Upper lobe of left lung (tissue), 6 donors: Measurements from ENCODE around the gene CCN6. TPM values are rescaled to one million over a fixed set of nuclear protein-coding genes. Genes with fewer than 3 reads are reported as not detected.

Source experiments
- ATAC-seq, 2 donors: fragments of 200-7000 bp; cut with Tn5 transposase; one replicate each; pipeline ENCODE4 v1.9.1; 2022; ENCODE audit warnings: mild to moderate bottlenecking in 2 of 2, moderate library complexity in 2 of 2; ENCODE audit not compliant: low FRiP score in 2 of 2
- DNase-seq, 2 donors: peaks; one replicate each; pipeline ENCODE4 v3.0.0-alpha.2; 2019 to 2020
- H3K27ac ChIP-seq, 4 donors: fragments of 200-600 bp; sonication (generic); one replicate each; pipeline ENCODE4 v1.5.1; 2016 to 2019
- H3K27me3 ChIP-seq, 4 donors: fragments of 200-600 bp; sonication (generic); one replicate each; pipeline ENCODE4 v1.5.1; 2017 to 2019
- H3K36me3 ChIP-seq, 4 donors: fragments of 200-600 bp; sonication (generic); one replicate each; pipeline ENCODE4 v1.5.1; 2016 to 2019
- H3K4me1 ChIP-seq, 4 donors: fragments of 200-600 bp; sonication (generic); one replicate each; pipeline ENCODE4 v1.5.1; 2018 to 2019
- H3K4me3 ChIP-seq, 4 donors: fragments of 200-600 bp; sonication (generic); one replicate each; pipeline ENCODE4 v1.5.1; 2017 to 2019; ENCODE audit warnings: mild to moderate bottlenecking in 2 of 4, moderate library complexity in 1 of 4
- H3K9me3 ChIP-seq, 4 donors: fragments of 200-600 bp; sonication (generic); one replicate each; pipeline ENCODE4 v1.5.1; 2018 to 2019
- EP300 ChIP-seq, 4 donors: sonication (generic); formaldehyde crosslinking; IDR thresholded peaks; one replicate each; pipeline ENCODE4 v1.5.1; 2017; ENCODE audit warnings: antibody characterized with exemption in 4 of 4, control low read depth in 2 of 4
- POLR2A ChIP-seq, 4 donors: fragments of 450-650 bp; IDR thresholded peaks; one replicate each; pipeline ENCODE4 v1.5.1; 2016 to 2017; ENCODE audit warnings: antibody characterized with exemption in 4 of 4, mild to moderate bottlenecking in 2 of 4
- POLR2AphosphoS5 ChIP-seq, 2 donors: sonication (generic); formaldehyde crosslinking; IDR thresholded peaks; one replicate each; pipeline ENCODE4 v1.5.1; 2017; ENCODE audit warnings: antibody characterized with exemption in 2 of 2
- WGBS, 2 donors: methylation state at CpG; one replicate each; pipeline ENCODE4 v1.1.5; 2017 to 2018; 5-methylcytosine and 5-hydroxymethylcytosine counted together
- total RNA-seq, 6 donors: library from RNA; depleted of rRNA in 4 of 6; stranded (reverse); fragments of >200 nt in 4 of 6; gene quantifications; one replicate each; pipeline versions ENCODE4 v1.1.0 to v1.2.1, GENCODE V29; 2016 to 2021
- TF ChIP-seq, protein P1 (sequence below), 6 experiments: fragments of 450-650 bp in 4 of 6; fragments of 200-600 bp in 2 of 6; sonication (generic) in 2 of 6; IDR thresholded peaks; one replicate each; pipeline ENCODE4 v1.5.1; 2016 to 2019; ENCODE audit warnings: antibody characterized with exemption in 6 of 6
- donor health status: DM: no; HTN: no; CAD: no; lungs with moderate emphysema.
- donor health status: DM: no; HTN: yes; CAD: no; lungs with severe emphysema.

CCN6 gene
- total RNA-seq, 6 donors from 2014 or later: not detected

DNA sequence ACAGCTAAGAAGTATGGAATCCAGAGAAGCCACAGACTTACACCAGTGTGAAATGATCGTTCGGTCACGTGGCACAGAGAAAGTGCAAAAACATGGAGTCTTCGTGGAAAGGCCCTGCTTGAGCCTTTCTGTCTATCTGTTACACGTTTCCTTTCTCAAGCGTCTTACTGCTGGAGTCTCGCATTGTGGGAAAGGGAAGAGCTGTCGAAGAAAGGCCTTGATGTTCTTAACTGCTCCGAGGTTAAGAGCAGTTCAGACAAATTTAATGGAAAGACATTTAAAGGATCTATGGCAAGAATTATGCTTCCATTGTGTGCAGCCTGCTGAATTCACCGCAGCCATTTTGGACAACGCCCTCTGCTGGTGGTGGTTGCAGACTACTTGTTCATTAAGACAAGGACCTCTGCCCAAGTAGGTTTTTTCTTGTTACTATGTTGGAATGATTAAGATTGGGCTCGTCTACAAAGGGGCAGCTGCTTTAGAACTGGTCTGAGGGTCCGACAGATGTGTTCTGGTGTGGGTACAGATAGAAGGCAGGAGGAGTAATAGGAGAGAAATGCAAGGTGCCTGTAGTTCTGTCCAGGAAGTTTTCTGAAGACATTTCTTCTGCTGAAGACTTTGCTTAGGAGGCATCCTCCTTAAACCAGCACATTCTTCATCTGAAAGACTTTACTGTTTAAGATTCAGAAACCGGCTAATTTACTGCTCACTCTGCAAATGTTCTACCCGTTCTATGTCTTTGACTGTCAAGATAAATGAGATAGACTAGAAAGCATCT is 24.7 kb upstream of the CCN6 start:
- TF ChIP-seq POLR2A (IDR thresholded peaks at IDR 0.05): no peak
- TF ChIP-seq, protein P1, sequence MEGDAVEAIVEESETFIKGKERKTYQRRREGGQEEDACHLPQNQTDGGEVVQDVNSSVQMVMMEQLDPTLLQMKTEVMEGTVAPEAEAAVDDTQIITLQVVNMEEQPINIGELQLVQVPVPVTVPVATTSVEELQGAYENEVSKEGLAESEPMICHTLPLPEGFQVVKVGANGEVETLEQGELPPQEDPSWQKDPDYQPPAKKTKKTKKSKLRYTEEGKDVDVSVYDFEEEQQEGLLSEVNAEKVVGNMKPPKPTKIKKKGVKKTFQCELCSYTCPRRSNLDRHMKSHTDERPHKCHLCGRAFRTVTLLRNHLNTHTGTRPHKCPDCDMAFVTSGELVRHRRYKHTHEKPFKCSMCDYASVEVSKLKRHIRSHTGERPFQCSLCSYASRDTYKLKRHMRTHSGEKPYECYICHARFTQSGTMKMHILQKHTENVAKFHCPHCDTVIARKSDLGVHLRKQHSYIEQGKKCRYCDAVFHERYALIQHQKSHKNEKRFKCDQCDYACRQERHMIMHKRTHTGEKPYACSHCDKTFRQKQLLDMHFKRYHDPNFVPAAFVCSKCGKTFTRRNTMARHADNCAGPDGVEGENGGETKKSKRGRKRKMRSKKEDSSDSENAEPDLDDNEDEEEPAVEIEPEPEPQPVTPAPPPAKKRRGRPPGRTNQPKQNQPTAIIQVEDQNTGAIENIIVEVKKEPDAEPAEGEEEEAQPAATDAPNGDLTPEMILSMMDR (IDR thresholded peaks at IDR 0.05): peak; percentile 42 to 53 (median 48)
- H3K27ac ChIP-seq: no peak overlapping the region
- 79% methylated on average over 15 of the region's 15 CpGs for WGBS, 2 donors

DNA sequence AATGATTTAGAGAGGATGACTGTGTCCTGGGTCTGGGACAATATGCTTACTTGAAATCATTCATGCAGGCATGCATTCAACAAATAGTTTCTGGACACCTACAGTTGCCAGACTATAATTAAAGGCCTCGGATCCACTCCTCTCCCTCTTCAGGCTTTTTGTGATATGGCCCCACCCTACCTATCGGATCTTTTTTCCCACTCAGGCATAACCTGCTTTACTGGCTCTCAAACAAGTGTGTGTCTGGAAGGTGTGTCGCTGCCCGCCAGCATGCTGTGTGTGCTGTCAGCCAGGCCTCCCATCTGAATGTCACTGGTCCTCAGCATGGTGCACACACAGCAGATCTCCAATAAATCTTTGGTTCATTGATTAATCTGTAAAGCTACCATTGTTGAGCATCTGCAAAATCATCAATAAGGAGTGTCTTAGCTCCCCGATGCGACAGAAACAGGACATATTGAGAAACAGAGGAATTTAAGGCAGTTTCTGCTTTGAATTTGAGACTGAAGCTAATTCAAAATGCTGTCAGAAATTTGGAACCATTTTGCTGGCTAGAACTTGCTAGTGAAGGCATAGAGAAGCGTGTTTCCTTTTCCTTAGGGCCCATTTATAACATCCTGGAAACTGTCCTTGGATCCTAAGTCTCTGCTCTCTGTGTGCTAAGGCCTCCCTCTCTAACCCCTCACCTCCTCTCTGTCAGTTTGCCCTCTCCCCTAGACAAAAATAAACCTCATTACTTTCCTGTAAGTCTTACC is 23.5 kb upstream of the CCN6 start:
- TF ChIP-seq EP300 (IDR thresholded peaks at IDR 0.05): no peak
- TF ChIP-seq, protein P1 (IDR thresholded peaks at IDR 0.05): no peak
- no peak for TF ChIP-seq POLR2A (IDR thresholded peaks at IDR 0.05)
- TF ChIP-seq POLR2AphosphoS5 (IDR thresholded peaks at IDR 0.05): no peak
- Histone ChIP-seq H3K9me3 (no peaks in the 10 kb centered on the region), H3K27ac (no peak overlapping the region), H3K36me3 (no peaks in the 10 kb centered on the region), H3K4me1 (peaks cover 2 to 19% (median 8%) of the 10 kb centered on the region in 4 donors), H3K27me3 (no peaks in the 10 kb centered on the region), H3K4me3 (no peak overlapping the region)
- 70 to 84% methylated on average over 7 of the region's 7 CpGs for WGBS, 2 donors
- ATAC-seq: peak in 1 of 2 donors; percentile 5
- DNase-seq: no peak

More for the DNA sequence above, 24.7 kb upstream of the CCN6 start:
- no peaks in the 10 kb centered on the region for H3K9me3 ChIP-seq
- no peaks in the 10 kb centered on the region for H3K27me3 ChIP-seq
- H3K4me3 ChIP-seq: no peak overlapping the region
- peak in 1 of 2 donors; percentile 50 for ATAC-seq
- peaks cover 2 to 11% (median 4%) of the 10 kb centered on the region in 4 donors for H3K4me1 ChIP-seq
- no peaks in the 10 kb centered on the region for H3K36me3 ChIP-seq
- peak in 1 of 2 donors; percentile 66 for DNase-seq

DNA sequence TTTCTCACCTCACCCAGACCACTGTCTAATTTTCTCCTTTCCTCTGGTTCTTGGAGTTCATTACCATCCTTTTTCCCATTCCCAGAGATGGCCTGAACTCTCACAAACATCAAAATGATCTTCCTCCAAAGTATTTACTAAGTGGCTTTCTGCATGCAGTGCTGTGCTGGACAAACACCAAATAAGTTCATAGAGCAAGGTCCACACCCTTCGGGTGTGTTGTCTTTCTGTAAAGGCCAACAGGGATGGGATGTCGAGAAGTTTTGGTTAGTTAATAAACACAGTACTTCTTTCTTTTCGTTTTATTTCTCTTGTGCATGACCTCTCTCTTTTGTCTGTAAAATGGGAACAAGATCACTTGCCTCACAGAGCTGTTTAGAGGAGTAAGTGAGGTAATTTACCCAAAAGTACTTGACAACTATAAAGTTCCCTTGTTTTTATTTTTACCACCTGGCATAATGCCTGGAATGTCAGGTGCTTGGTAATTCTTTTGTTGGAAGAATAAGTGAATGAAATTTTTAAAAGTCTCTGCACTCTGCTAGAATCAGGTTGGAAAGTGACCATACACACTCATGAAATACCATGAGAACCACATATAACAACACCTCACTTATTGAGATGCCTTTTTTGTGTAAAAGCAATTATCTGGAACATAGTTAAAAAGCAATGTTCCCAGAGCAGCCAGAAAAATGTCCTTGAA is 22.8 kb upstream of the CCN6 start:
- H3K36me3 ChIP-seq: no peaks in the 10 kb centered on the region
- ATAC-seq (peak in 1 of 2 donors; percentile 35), DNase-seq (no peak)
- no peak overlapping the region for H3K4me3 ChIP-seq
- H3K27ac ChIP-seq: no peak overlapping the region
- no peaks in the 10 kb centered on the region for H3K9me3 ChIP-seq
- H3K4me1 ChIP-seq: peaks cover 2 to 19% (median 8%) of the 10 kb centered on the region in 4 donors
- WGBS, 2 donors: 48 to 59% methylated on average over 3 of the region's 3 CpGs
- H3K27me3 ChIP-seq: no peaks in the 10 kb centered on the region
- TF ChIP-seq EP300 (IDR thresholded peaks at IDR 0.05) (no peak), POLR2A (IDR thresholded peaks at IDR 0.05) (no peak), POLR2AphosphoS5 (IDR thresholded peaks at IDR 0.05) (no peak)
- TF ChIP-seq, protein P1 (IDR thresholded peaks at IDR 0.05): no peak

DNA sequence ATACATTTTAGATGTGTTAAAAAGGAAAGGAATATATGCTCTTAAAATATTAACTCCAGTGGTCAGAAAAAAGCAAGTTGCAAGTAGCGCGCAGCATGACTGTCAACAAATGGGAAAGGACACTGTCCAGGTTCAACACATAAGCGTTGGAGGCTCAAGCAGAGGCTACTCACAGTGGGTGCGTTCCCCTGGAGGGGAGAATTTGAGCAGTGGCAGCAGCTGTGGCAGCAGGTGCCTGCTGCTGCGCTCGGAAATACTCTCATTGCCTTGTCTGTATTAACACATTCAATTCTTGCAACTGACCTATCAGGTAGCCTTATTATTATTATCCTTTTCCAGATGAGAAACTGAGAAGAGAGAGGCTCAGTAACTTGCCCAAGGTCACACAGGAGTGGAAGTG is 21.9 kb upstream of the CCN6 start:
- Histone ChIP-seq H3K27me3 (no peaks in the 10 kb centered on the region), H3K36me3 (no peaks in the 10 kb centered on the region), H3K9me3 (no peaks in the 10 kb centered on the region), H3K4me3 (no peak overlapping the region), H3K4me1 (peaks cover 2 to 19% (median 8%) of the 10 kb centered on the region in 4 donors), H3K27ac (no peak overlapping the region)
- ATAC-seq (no peak), DNase-seq (no peak)
- WGBS, 2 donors: 90 to 95% methylated on average over 6 of the region's 6 CpGs
- TF ChIP-seq POLR2A (IDR thresholded peaks at IDR 0.05) (no peak), POLR2AphosphoS5 (IDR thresholded peaks at IDR 0.05) (no peak), EP300 (IDR thresholded peaks at IDR 0.05) (no peak)
- TF ChIP-seq, protein P1 (IDR thresholded peaks at IDR 0.05): no peak
